ENCODE results near the gene TASP1. TPM values are rescaled to one million over a fixed set of nuclear protein-coding genes. Genes with fewer than 3 reads are reported as not detected.

Gene TASP1, protein sequence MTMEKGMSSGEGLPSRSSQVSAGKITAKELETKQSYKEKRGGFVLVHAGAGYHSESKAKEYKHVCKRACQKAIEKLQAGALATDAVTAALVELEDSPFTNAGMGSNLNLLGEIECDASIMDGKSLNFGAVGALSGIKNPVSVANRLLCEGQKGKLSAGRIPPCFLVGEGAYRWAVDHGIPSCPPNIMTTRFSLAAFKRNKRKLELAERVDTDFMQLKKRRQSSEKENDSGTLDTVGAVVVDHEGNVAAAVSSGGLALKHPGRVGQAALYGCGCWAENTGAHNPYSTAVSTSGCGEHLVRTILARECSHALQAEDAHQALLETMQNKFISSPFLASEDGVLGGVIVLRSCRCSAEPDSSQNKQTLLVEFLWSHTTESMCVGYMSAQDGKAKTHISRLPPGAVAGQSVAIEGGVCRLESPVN
- 10 to 100 TPM; 10.7 to 11.3 TPM for total RNA-seq
- polyA plus RNA-seq (2013, experiment 1 of 2): 9.1 TPM
- 11.4 TPM for polyA plus RNA-seq (2013, experiment 2 of 2)
- 10.6 to 24.6 (median 15.7) reads per million in 172 experiments for total RNA-seq

- H3K27ac ChIP-seq (ENCODE audit: low read depth in 1 of 2, low read length in 2 of 2): peak within 1 kb of the TSS in 1 of 2 donors; percentile 49
- H3K4me1 ChIP-seq (ENCODE audit: insufficient read depth, low read length): peaks cover 10% of the 10 kb centered on the region
- no peaks in the 10 kb centered on the region for H3K9me3 Mint-ChIP-seq
- H3K36me3 ChIP-seq (ENCODE audit: insufficient read depth, low read length): no peaks in the 10 kb centered on the region
- no peaks in the 10 kb centered on the region for H3K9me3 ChIP-seq (ENCODE audit: control insufficient read depth in 1 of 2, insufficient read depth in 1 of 2, low read length in 2 of 2)
- POLR2A ChIA-PET: interaction anchor here (0.6 to 1.1 kb wide), 3 partner anchors 9 to 411 kb away, joined by 3 read pairs; no protein-coding TSS in a partner anchor
- H3K27ac Mint-ChIP-seq: peak within 1 kb of the TSS; percentile 72
- ATAC-seq (ENCODE audit: poor library complexity): peak; percentile 100
- peaks cover 6% of the 10 kb centered on the region for H3K36me3 Mint-ChIP-seq (ENCODE audit: low read depth)
- H3K4me3 ChIP-seq (ENCODE audit: low read length): peak within 1 kb of the TSS; percentile 77
- peak within 1 kb of the TSS; percentile 85 for H3K4me3 Mint-ChIP-seq
- peak; percentile 94 to 99 (median 97) for DNase-seq
- H3K27me3 Mint-ChIP-seq: peaks cover 6% of the 10 kb centered on the region
- intact Hi-C loops (cut with DNase I, micrococcal nuclease): loop anchor here (2.0 kb wide), 1 partner anchor 146 kb away; the partner anchor contains the start of genes ESF1 (in 2 of the 2) and NDUFAF5 (in 2 of the 2)
- CTCF ChIA-PET: interaction anchor here (1.0 kb wide), 1 partner anchor 150 kb away, joined by 3 read pairs; no protein-coding TSS in a partner anchor
- no peak for TF ChIP-seq CTCF (IDR thresholded peaks at IDR 0.05)
- peaks cover 19% of the 10 kb centered on the region for H3K4me1 Mint-ChIP-seq (ENCODE audit: low read depth)
- peaks cover 0 to 3% of the 10 kb centered on the region in 2 experiments for H3K27me3 ChIP-seq (ENCODE audit: control insufficient read depth in 1 of 2, insufficient read depth in 2 of 2, low read length in 2 of 2)
Measured at GRCh38 chr20:13638496-13639149, at the start of gene TASP1. Gene TASP1 (minus strand): TSS chr20:13638932. CDS start chr20:13630078, 8,854 bp downstream.

DNA sequence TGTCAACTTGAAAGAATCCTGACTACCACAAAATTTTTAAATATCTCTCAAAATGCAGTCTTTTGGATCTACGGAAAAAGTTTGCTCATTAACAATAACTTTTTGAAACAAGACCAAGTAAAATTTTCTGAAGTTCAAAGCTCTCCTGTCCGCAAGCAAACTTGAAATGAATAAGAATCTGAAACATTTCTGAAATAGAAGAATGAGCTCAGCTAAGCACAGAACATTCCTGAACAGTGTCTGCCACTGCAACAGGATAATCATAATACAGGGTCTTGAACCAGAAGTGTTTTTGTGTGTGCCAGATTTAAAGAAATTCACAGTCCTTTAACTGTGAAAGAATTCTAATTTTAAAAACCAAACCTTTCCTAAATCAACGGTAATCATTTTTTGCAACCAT, 49.1 kb upstream of the TASP1 start:
- H3K4me3 Mint-ChIP-seq: no peak overlapping the region
- TF ChIP-seq CTCF (IDR thresholded peaks at IDR 0.05): no peak

GRCh38 chr20:13685623-13686022, 46.9 kb upstream of the TASP1 start:
- ATAC-seq (ENCODE audit: poor library complexity) (no peak), DNase-seq (no peak)
- POLR2A ChIA-PET: no interaction called here
- no peak for TF ChIP-seq CTCF (IDR thresholded peaks at IDR 0.05)
- no peaks in the 10 kb centered on the region for H3K4me1 ChIP-seq (ENCODE audit: insufficient read depth, low read length)
- H3K27me3 ChIP-seq (ENCODE audit: control insufficient read depth in 1 of 2, insufficient read depth in 2 of 2, low read length in 2 of 2): peaks cover 4 to 16% of the 10 kb centered on the region in 2 experiments
- H3K36me3 Mint-ChIP-seq (ENCODE audit: low read depth): no peaks in the 10 kb centered on the region
- H3K4me3 Mint-ChIP-seq: no peak overlapping the region
- intact Hi-C loops (cut with DNase I, micrococcal nuclease): no loop called here
- no peak overlapping the region for H3K4me3 ChIP-seq (ENCODE audit: low read length)
- no peak overlapping the region for H3K27ac Mint-ChIP-seq
- H3K4me1 Mint-ChIP-seq (ENCODE audit: low read depth): no peaks in the 10 kb centered on the region
- CTCF ChIA-PET: no interaction called here
- no peak overlapping the region for H3K27ac ChIP-seq (ENCODE audit: low read depth in 1 of 2, low read length in 2 of 2)
- peaks cover 16% of the 10 kb centered on the region for H3K27me3 Mint-ChIP-seq
- H3K9me3 ChIP-seq (ENCODE audit: control insufficient read depth in 1 of 2, insufficient read depth in 1 of 2, low read length in 2 of 2): no peaks in the 10 kb centered on the region
- H3K36me3 ChIP-seq (ENCODE audit: insufficient read depth, low read length): no peaks in the 10 kb centered on the region
- H3K9me3 Mint-ChIP-seq: no peaks in the 10 kb centered on the region

More for the DNA sequence above, 49.1 kb upstream of the TASP1 start:
- H3K27me3 ChIP-seq (ENCODE audit: control insufficient read depth in 1 of 2, insufficient read depth in 2 of 2, low read length in 2 of 2): peaks cover 4 to 16% of the 10 kb centered on the region in 2 experiments
- no peaks in the 10 kb centered on the region for H3K9me3 ChIP-seq (ENCODE audit: control insufficient read depth in 1 of 2, insufficient read depth in 1 of 2, low read length in 2 of 2)
- DNase-seq (no peak), ATAC-seq (ENCODE audit: poor library complexity) (no peak)
- Mint-ChIP-seq H3K4me1 (ENCODE audit: low read depth) (no peaks in the 10 kb centered on the region), H3K36me3 (ENCODE audit: low read depth) (no peaks in the 10 kb centered on the region), H3K27ac (no peak overlapping the region), H3K9me3 (no peaks in the 10 kb centered on the region), H3K27me3 (peaks cover 16% of the 10 kb centered on the region)
- H3K4me3 ChIP-seq (ENCODE audit: low read length): no peak overlapping the region
- no peaks in the 10 kb centered on the region for H3K4me1 ChIP-seq (ENCODE audit: insufficient read depth, low read length)
- ChIA-PET POLR2A (no interaction called here), CTCF (no interaction called here)
- H3K27ac ChIP-seq (ENCODE audit: low read depth in 1 of 2, low read length in 2 of 2): no peak overlapping the region
- intact Hi-C loops (cut with DNase I, micrococcal nuclease): no loop called here
- no peaks in the 10 kb centered on the region for H3K36me3 ChIP-seq (ENCODE audit: insufficient read depth, low read length)
